Neuronal stem cell (in vitro differentiated cells): Measurements from ENCODE around the gene EIF3L.

Experiments
- DNase-seq: peaks from one replicate; pipeline ENCODE4 v3.0.0-alpha.2; 2013; ENCODE audit warnings: low spot score
- H2AFZ ChIP-seq: one replicate; pipeline ENCODE4 v1.6.1; 2013; ENCODE audit warnings: mild to moderate bottlenecking, low read length, inconsistent platforms
- H2AK5ac ChIP-seq: 2 replicates; pipeline ENCODE4 v1.6.1; 2013; ENCODE audit warnings: low read depth, mild to moderate bottlenecking, inconsistent platforms, low read length, moderate library complexity, mixed read lengths
- H2BK120ac ChIP-seq: 2 replicates; pipeline ENCODE4 v1.6.1; 2013; ENCODE audit warnings: low read depth, mild to moderate bottlenecking, inconsistent platforms, low read length, moderate library complexity, mixed read lengths
- H2BK12ac ChIP-seq: one replicate; pipeline ENCODE4 v1.6.1; 2013; ENCODE audit warnings: low read length, inconsistent platforms
- H2BK15ac ChIP-seq: 2 replicates; pipeline ENCODE4 v1.6.1; 2013; ENCODE audit warnings: mild to moderate bottlenecking, low read length, inconsistent platforms, mixed read lengths
- H2BK5ac ChIP-seq: one replicate; pipeline ENCODE4 v1.6.1; 2013; ENCODE audit warnings: inconsistent platforms, mild to moderate bottlenecking, low read length, moderate library complexity
- H3K14ac ChIP-seq: one replicate; pipeline ENCODE4 v1.6.1; 2013; ENCODE audit warnings: low read length, inconsistent platforms
- H3K18ac ChIP-seq: 2 replicates; pipeline ENCODE4 v1.6.1; 2013; ENCODE audit warnings: low read length, inconsistent platforms
- H3K23ac ChIP-seq: 2 replicates; pipeline ENCODE4 v1.6.1; 2013; ENCODE audit warnings: low read depth, mild to moderate bottlenecking, mixed read lengths, low read length, inconsistent platforms; ENCODE audit not compliant: poor library complexity
- H3K27ac ChIP-seq: replicated peaks from 3 replicates; pipeline ENCODE4 v1.5.1; 2013; ENCODE audit warnings: low read length, inconsistent platforms
- H3K27me3 ChIP-seq, 3 experiments: 2 replicates each; pipeline ENCODE4 v1.6.1; 2013; ENCODE audit warnings: low read length in 3 of 3, mild to moderate bottlenecking in 2 of 3, inconsistent platforms in 1 of 3, low read depth in 1 of 3, mixed read lengths in 1 of 3, moderate library complexity in 1 of 3; ENCODE audit not compliant: control insufficient read depth in 3 of 3, insufficient read depth in 3 of 3
- H3K36me3 ChIP-seq, 2 donors: replicated peaks in 1 of 2; 2 replicates each; pipeline ENCODE4 v1.6.1; 2013; ENCODE audit warnings: low read length in 2 of 2; ENCODE audit not compliant: control insufficient read depth in 2 of 2, insufficient read depth in 2 of 2
- H3K4ac ChIP-seq: 2 replicates; pipeline ENCODE4 v1.6.1; 2013; ENCODE audit warnings: inconsistent platforms, mild to moderate bottlenecking, low read length, moderate library complexity
- H3K4me1 ChIP-seq, 2 donors: 1 replicate in 1 of 2; 2 replicates in 1 of 2; pipeline ENCODE4 v1.6.1; 2013; ENCODE audit warnings: low read length in 2 of 2, low read depth in 1 of 2; ENCODE audit not compliant: control insufficient read depth in 2 of 2, insufficient read depth in 1 of 2
- H3K4me2 ChIP-seq: one replicate; pipeline ENCODE4 v1.6.1; 2013; ENCODE audit warnings: mild to moderate bottlenecking, low read length, inconsistent platforms; ENCODE audit not compliant: insufficient read depth, poor library complexity, severe bottlenecking
- H3K4me3 ChIP-seq, 2 donors: 2 replicates each; pipeline ENCODE4 v1.5.1; 2013; ENCODE audit warnings: low read length in 2 of 2, mild to moderate bottlenecking in 2 of 2, inconsistent platforms in 1 of 2, moderate library complexity in 1 of 2
- H3K79me1 ChIP-seq: one replicate; pipeline ENCODE4 v1.6.1; 2013; ENCODE audit warnings: low read depth, mild to moderate bottlenecking, inconsistent platforms, low read length, moderate library complexity
- H3K9ac ChIP-seq: one replicate; pipeline ENCODE4 v1.6.1; 2013; ENCODE audit warnings: mild to moderate bottlenecking, low read depth, low read length, inconsistent platforms; ENCODE audit not compliant: poor library complexity
- H3K9me3 ChIP-seq, 2 donors: replicated peaks in 1 of 2; 2 replicates each; pipeline versions ENCODE3 to v1.6.1; 2013; ENCODE audit warnings: low read length in 2 of 2, mild to moderate bottlenecking in 2 of 2, inconsistent platforms in 1 of 2, low read depth in 1 of 2, mixed read lengths in 1 of 2, moderate library complexity in 1 of 2; ENCODE audit not compliant: control insufficient read depth in 2 of 2, insufficient read depth in 1 of 2
- H4K8ac ChIP-seq: one replicate; pipeline ENCODE4 v1.6.1; 2013; ENCODE audit warnings: low read depth, mild to moderate bottlenecking, inconsistent platforms, low read length, moderate library complexity
- H4K91ac ChIP-seq: one replicate; pipeline ENCODE4 v1.6.1; 2013; ENCODE audit warnings: low read length, low read depth, mild to moderate bottlenecking, inconsistent platforms; ENCODE audit not compliant: poor library complexity
- WGBS, 2 donors: extraction: QIAGEN DNeasy Blood & Tissue Kit; methylation state at CpG; one replicate each; pipeline ENCODE4 v1.1.7; 2013; ENCODE audit warnings: missing lambda C conversion rate in 2 of 2, mixed read lengths in 1 of 2; ENCODE audit not compliant: insufficient read length in 2 of 2, insufficient replicate concordance in 1 of 2; ENCODE audit errors: extremely low coverage in 2 of 2; 5-methylcytosine and 5-hydroxymethylcytosine counted together

Gene EIF3L

GRCh38 chr22:37822079-37822833, 27.0 kb upstream of the EIF3L start:
- peaks cover 18 to 22% of the 10 kb centered on the region in 2 donors for H3K4me1 ChIP-seq
- no peaks in the 10 kb centered on the region for H3K79me1 ChIP-seq
- no CpG with 5 or more reads among the region's 8 CpGs for WGBS, 2 donors
- peak overlapping the region; percentile 5 for H3K18ac ChIP-seq
- H3K9ac ChIP-seq: no peak overlapping the region
- no peak for DNase-seq
- H3K9me3 ChIP-seq: peaks cover 0 to 2% of the 10 kb centered on the region in 2 donors
- H2BK12ac ChIP-seq: no peak overlapping the region
- H2AFZ ChIP-seq: peak overlapping the region; percentile 90
- no peak overlapping the region for H4K91ac ChIP-seq
- no peak overlapping the region for H3K4ac ChIP-seq
- peak overlapping the region; percentile 25 for H3K23ac ChIP-seq
- no peak overlapping the region for H2BK15ac ChIP-seq
- H4K8ac ChIP-seq: no peak overlapping the region
- no peaks in the 10 kb centered on the region for H3K36me3 ChIP-seq
- H2BK120ac ChIP-seq: no peak overlapping the region
- no peak overlapping the region for H2BK5ac ChIP-seq
- no peak overlapping the region for H3K27ac ChIP-seq
- H3K4me2 ChIP-seq: no peak overlapping the region
- H3K27me3 ChIP-seq: peaks cover 0 to 56% (median 24%) of the 10 kb centered on the region in 3 experiments
- no peak overlapping the region for H3K14ac ChIP-seq
- H3K4me3 ChIP-seq: peak overlapping the region in 1 of 2 donors; percentile 12
- peak overlapping the region; percentile 12 for H2AK5ac ChIP-seq

- peak within 1 kb of the TSS; percentile 43 for H4K91ac ChIP-seq
- no CpG with 5 or more reads among the region's 21 CpGs for WGBS, 2 donors
- peaks cover 0 to 2% of the 10 kb centered on the region in 2 donors for H3K9me3 ChIP-seq
- peak within 1 kb of the TSS; percentile 94 for H2AK5ac ChIP-seq
- peak within 1 kb of the TSS; percentile 46 for H3K18ac ChIP-seq
- no peak within 1 kb of the TSS for H2BK5ac ChIP-seq
- peak within 1 kb of the TSS; percentile 91 for H3K23ac ChIP-seq
- no peaks in the 10 kb centered on the region for H3K79me1 ChIP-seq
- peak within 1 kb of the TSS; percentile 90 for H2AFZ ChIP-seq
- H3K4me2 ChIP-seq: peak within 1 kb of the TSS; percentile 97
- H2BK15ac ChIP-seq: peak within 1 kb of the TSS; percentile 11
- no peak within 1 kb of the TSS for H3K27ac ChIP-seq
- H2BK120ac ChIP-seq: no peak within 1 kb of the TSS
- no peak within 1 kb of the TSS for H4K8ac ChIP-seq
- no peak for DNase-seq
- peak within 1 kb of the TSS in 1 of 2 donors; percentile 12 for H3K4me3 ChIP-seq
- H3K27me3 ChIP-seq: peaks cover 0 to 54% (median 24%) of the 10 kb centered on the region in 3 experiments
- H3K9ac ChIP-seq: peak within 1 kb of the TSS; percentile 50
- no peak within 1 kb of the TSS for H3K4ac ChIP-seq
- peaks cover 16 to 18% of the 10 kb centered on the region in 2 donors for H3K4me1 ChIP-seq
- H2BK12ac ChIP-seq: no peak within 1 kb of the TSS
- H3K36me3 ChIP-seq: peaks cover 0 to 3% of the 10 kb centered on the region in 2 donors
- peak within 1 kb of the TSS; percentile 71 for H3K14ac ChIP-seq
These were observed 25.9 kb upstream of the EIF3L start, which contains the start of gene GALR3 for GRCh38 chr22:37823134-37823985. GALR3 (plus strand) TSS chr22:37823382; CDS start chr22:37823407, 25 bp downstream.

- H3K4me1 ChIP-seq: peaks cover 11 to 15% of the 10 kb centered on the region in 2 donors
- H2BK15ac ChIP-seq: peak overlapping the region; percentile 56
- no peak overlapping the region for H2AFZ ChIP-seq
- H3K23ac ChIP-seq: peak overlapping the region; percentile 92
- no peaks in the 10 kb centered on the region for H3K9me3 ChIP-seq
- no peak for DNase-seq
- H4K8ac ChIP-seq: peak overlapping the region; percentile 93
- H2AK5ac ChIP-seq: peak overlapping the region; percentile 13
- peak overlapping the region; percentile 94 for H3K9ac ChIP-seq
- WGBS, 2 donors: no CpG with 5 or more reads among the region's 135 CpGs
- peak overlapping the region; percentile 89 for H2BK12ac ChIP-seq
- no peak overlapping the region for H2BK5ac ChIP-seq
- H3K4me2 ChIP-seq: peak overlapping the region; percentile 97
- peak overlapping the region; percentile 48 for H4K91ac ChIP-seq
- H3K4ac ChIP-seq: no peak overlapping the region
- H2BK120ac ChIP-seq: no peak overlapping the region
- no peak overlapping the region for H3K27ac ChIP-seq
- H3K14ac ChIP-seq: peak overlapping the region; percentile 92
- peaks cover 0 to 39% (median 16%) of the 10 kb centered on the region in 3 experiments for H3K27me3 ChIP-seq
- H3K36me3 ChIP-seq: peaks cover 3 to 17% of the 10 kb centered on the region in 2 donors
- H3K79me1 ChIP-seq: no peaks in the 10 kb centered on the region
- H3K18ac ChIP-seq: peak overlapping the region; percentile 93
- peak overlapping the region in 1 of 2 donors; percentile 85 for H3K4me3 ChIP-seq
These were observed 24.3 kb upstream of the EIF3L start for GRCh38 chr22:37824674-37825641.
